GM21825 (cell line): ENCODE results near the gene GSX1.

ENCODE experiments used
- ATAC-seq: cut with Tn5 transposase; IDR thresholded peaks from one replicate; pipeline ENCODE4 v1.9.1; 2021; ENCODE audit warnings: mild to moderate bottlenecking, moderate library complexity; ENCODE audit not compliant: unreplicated experiment

GSX1 gene

GRCh38 chr13:27826379-27827353 lies 34.4 kb downstream of the GSX1 start:
- no peak for ATAC-seq

GRCh38 chr13:27827646-27828045 lies 35.4 kb downstream of the GSX1 start:
- ATAC-seq, result no peak

- ATAC-seq, result no peak
Observed at GRCh38 chr13:27830010-27830409, 37.7 kb downstream of the GSX1 start.

GRCh38 chr13:27833206-27833605 lies 40.9 kb downstream of the GSX1 start:
- ATAC-seq, result no peak

GRCh38 chr13:27834095-27834494 lies 41.8 kb downstream of the GSX1 start:
- ATAC-seq, result no peak

GRCh38 chr13:27835799-27836198 lies 43.5 kb downstream of the GSX1 start:
- ATAC-seq, result no peak

- no peak for ATAC-seq
Observed at GRCh38 chr13:27839809-27840467, 47.7 kb downstream of the GSX1 start.

GRCh38 chr13:27842571-27842970 lies 50.3 kb downstream of the GSX1 start:
- no peak for ATAC-seq
